Measurements from ENCODE around the gene DNAJC18. TPM values are rescaled to one million over a fixed set of nuclear protein-coding genes. Genes with fewer than 3 reads are reported as not detected.

The DNAJC18 gene
- total RNA-seq, 1 experiment from 2014 or later, result 6.7 TPM

GRCh38 chr5:139415221-139415861 lies 24.0 kb downstream of the DNAJC18 start:
- Mint-ChIP-seq H3K27me3 (ENCODE audit: unreplicated experiment) (peaks cover 22% of the 10 kb centered on the region), H3K4me1 (ENCODE audit: low read depth, unreplicated experiment) (no peaks in the 10 kb centered on the region), H3K36me3 (ENCODE audit: insufficient read depth, unreplicated experiment) (no peaks in the 10 kb centered on the region), H3K9me3 (ENCODE audit: low read depth, unreplicated experiment) (no peaks in the 10 kb centered on the region), H3K4me3 (ENCODE audit: low read depth, unreplicated experiment) (no peak overlapping the region), H3K27ac (ENCODE audit: unreplicated experiment) (no peak overlapping the region)
- intact Hi-C loops (cut with micrococcal nuclease; ENCODE audit: unreplicated experiment), result no loop called here
- no TSS peak for BruUV-seq (replicated peaks)
- TF ChIP-seq CTCF (IDR thresholded peaks at IDR 0.05; ENCODE audit: unreplicated experiment), result no peak
- DNase-seq, result no peak
- CTCF ChIA-PET, result no interaction called here

GRCh38 chr5:139414581-139415130 lies 24.7 kb downstream of the DNAJC18 start:
- intact Hi-C loops (cut with micrococcal nuclease; ENCODE audit: unreplicated experiment), result no loop called here
- H3K9me3 Mint-ChIP-seq (ENCODE audit: low read depth, unreplicated experiment), result no peaks in the 10 kb centered on the region
- peaks cover 22% of the 10 kb centered on the region for H3K27me3 Mint-ChIP-seq (ENCODE audit: unreplicated experiment)
- H3K4me3 Mint-ChIP-seq (ENCODE audit: low read depth, unreplicated experiment), result no peak overlapping the region
- H3K27ac Mint-ChIP-seq (ENCODE audit: unreplicated experiment), result no peak overlapping the region
- H3K4me1 Mint-ChIP-seq (ENCODE audit: low read depth, unreplicated experiment), result no peaks in the 10 kb centered on the region
- DNase-seq, result no peak
- no peaks in the 10 kb centered on the region for H3K36me3 Mint-ChIP-seq (ENCODE audit: insufficient read depth, unreplicated experiment)
- no peak for TF ChIP-seq CTCF (IDR thresholded peaks at IDR 0.05; ENCODE audit: unreplicated experiment)
- no TSS peak for BruUV-seq (replicated peaks)
- CTCF ChIA-PET, result no interaction called here

- no peaks in the 10 kb centered on the region for H3K9me3 Mint-ChIP-seq (ENCODE audit: low read depth, unreplicated experiment)
- no TSS peak for BruUV-seq (replicated peaks)
- intact Hi-C loops (cut with micrococcal nuclease; ENCODE audit: unreplicated experiment), result no loop called here
- DNase-seq, result no peak
- no peak overlapping the region for H3K4me3 Mint-ChIP-seq (ENCODE audit: low read depth, unreplicated experiment)
- H3K36me3 Mint-ChIP-seq (ENCODE audit: insufficient read depth, unreplicated experiment), result no peaks in the 10 kb centered on the region
- H3K27me3 Mint-ChIP-seq (ENCODE audit: unreplicated experiment), result peaks cover 22% of the 10 kb centered on the region
- no peak for TF ChIP-seq CTCF (IDR thresholded peaks at IDR 0.05; ENCODE audit: unreplicated experiment)
- CTCF ChIA-PET, result no interaction called here
- no peaks in the 10 kb centered on the region for H3K4me1 Mint-ChIP-seq (ENCODE audit: low read depth, unreplicated experiment)
- H3K27ac Mint-ChIP-seq (ENCODE audit: unreplicated experiment), result no peak overlapping the region
Measured at GRCh38 chr5:139413963-139414362, 25.4 kb downstream of the DNAJC18 start.

GRCh38 chr5:139413153-139413552 lies 26.2 kb downstream of the DNAJC18 start:
- no peak overlapping the region for H3K4me3 Mint-ChIP-seq (ENCODE audit: low read depth, unreplicated experiment)
- no TSS peak for BruUV-seq (replicated peaks)
- no peak overlapping the region for H3K27ac Mint-ChIP-seq (ENCODE audit: unreplicated experiment)
- intact Hi-C loops (cut with micrococcal nuclease; ENCODE audit: unreplicated experiment), result no loop called here
- TF ChIP-seq CTCF (IDR thresholded peaks at IDR 0.05; ENCODE audit: unreplicated experiment), result no peak
- H3K9me3 Mint-ChIP-seq (ENCODE audit: low read depth, unreplicated experiment), result no peaks in the 10 kb centered on the region
- no peaks in the 10 kb centered on the region for H3K4me1 Mint-ChIP-seq (ENCODE audit: low read depth, unreplicated experiment)
- H3K27me3 Mint-ChIP-seq (ENCODE audit: unreplicated experiment), result peaks cover 22% of the 10 kb centered on the region
- H3K36me3 Mint-ChIP-seq (ENCODE audit: insufficient read depth, unreplicated experiment), result no peaks in the 10 kb centered on the region
- no peak for DNase-seq
- CTCF ChIA-PET, result no interaction called here
